B cell (primary cell): Measurements from ENCODE around the gene EPOP.

Experiments
- CTCF ChIP-seq: fragments of 200-600 bp; IDR thresholded peaks from one replicate; pipeline ENCODE4 v1.8.0; 2022; ENCODE audit warnings: antibody characterized with exemption, mild to moderate bottlenecking
- EZH2 ChIP-seq: IDR thresholded peaks from 2 replicates; pipeline ENCODE4 v1.6.1; 2012; ENCODE audit warnings: borderline replicate concordance, low read depth, mild to moderate bottlenecking, moderate library complexity, low read length; ENCODE audit not compliant: insufficient read depth, poor library complexity, severe bottlenecking

- TF ChIP-seq CTCF (no peak), EZH2 (no peak)
Observed at GRCh38 chr17:38658741-38659345, 15.9 kb downstream of the EPOP start.
